ENCODE measurements around the gene STARD4.

STARD4 gene

DNA sequence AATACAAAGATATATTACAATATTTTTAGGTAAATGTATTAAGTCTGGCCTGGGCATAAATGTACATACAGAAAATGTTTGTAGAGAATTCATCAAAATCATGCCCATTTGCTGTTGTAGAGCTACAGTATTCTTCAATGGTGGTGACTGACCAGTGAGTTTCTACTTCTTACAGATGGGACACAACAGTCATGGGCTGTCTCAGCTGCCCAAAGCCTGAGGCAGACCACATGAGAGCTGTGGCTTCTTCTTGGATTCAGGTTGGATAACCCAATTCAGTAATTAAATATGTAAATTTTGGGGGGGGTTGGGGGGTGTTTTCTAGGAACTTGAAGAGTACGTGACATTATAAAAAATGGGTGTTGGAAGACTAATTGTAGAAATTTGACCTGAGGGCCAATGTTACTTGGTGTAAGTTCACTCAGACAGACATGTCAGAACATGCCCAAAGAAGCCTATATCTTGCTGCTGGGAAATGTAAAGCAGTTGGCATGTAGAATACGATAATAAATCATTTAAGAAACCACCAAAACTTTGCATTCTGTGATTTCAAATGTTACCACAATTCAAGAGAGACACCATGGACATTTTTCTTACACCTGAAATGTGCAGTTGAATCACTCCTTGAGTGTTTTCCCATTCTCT lies 17.9 kb downstream of the STARD4 start:
- no peak for DNase-seq (ENCODE audit: low read depth)
- TF ChIP-seq, protein P1, sequence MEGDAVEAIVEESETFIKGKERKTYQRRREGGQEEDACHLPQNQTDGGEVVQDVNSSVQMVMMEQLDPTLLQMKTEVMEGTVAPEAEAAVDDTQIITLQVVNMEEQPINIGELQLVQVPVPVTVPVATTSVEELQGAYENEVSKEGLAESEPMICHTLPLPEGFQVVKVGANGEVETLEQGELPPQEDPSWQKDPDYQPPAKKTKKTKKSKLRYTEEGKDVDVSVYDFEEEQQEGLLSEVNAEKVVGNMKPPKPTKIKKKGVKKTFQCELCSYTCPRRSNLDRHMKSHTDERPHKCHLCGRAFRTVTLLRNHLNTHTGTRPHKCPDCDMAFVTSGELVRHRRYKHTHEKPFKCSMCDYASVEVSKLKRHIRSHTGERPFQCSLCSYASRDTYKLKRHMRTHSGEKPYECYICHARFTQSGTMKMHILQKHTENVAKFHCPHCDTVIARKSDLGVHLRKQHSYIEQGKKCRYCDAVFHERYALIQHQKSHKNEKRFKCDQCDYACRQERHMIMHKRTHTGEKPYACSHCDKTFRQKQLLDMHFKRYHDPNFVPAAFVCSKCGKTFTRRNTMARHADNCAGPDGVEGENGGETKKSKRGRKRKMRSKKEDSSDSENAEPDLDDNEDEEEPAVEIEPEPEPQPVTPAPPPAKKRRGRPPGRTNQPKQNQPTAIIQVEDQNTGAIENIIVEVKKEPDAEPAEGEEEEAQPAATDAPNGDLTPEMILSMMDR (conservative IDR thresholded peaks at IDR 0.05; ENCODE audit: low read length) = no peak
- no peak overlapping the region for H3K4me3 ChIP-seq (ENCODE audit: low read length)

DNA sequence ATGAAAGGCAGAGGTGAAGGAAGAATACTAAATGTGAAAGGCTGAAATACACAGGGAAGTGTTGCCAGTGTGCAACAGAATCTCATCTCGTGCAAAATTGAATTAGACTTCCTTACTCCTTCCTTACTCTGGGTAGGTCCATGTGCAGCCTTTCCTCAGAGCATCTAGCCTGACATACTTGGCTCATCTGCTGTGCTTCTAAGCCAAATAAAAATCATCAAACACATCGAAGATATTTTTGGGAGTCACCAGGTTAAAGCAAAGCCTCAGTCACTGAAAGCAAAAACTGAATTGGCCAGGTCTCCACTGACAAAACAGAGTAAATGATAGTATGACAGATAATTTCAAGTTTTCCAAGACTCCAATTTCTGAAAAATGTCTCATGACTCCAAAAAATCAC lies 19.3 kb downstream of the STARD4 start:
- no peak overlapping the region for H3K4me3 ChIP-seq (ENCODE audit: low read length)
- DNase-seq (ENCODE audit: low read depth) = no peak
- TF ChIP-seq, protein P1 (conservative IDR thresholded peaks at IDR 0.05; ENCODE audit: low read length) = no peak

DNA sequence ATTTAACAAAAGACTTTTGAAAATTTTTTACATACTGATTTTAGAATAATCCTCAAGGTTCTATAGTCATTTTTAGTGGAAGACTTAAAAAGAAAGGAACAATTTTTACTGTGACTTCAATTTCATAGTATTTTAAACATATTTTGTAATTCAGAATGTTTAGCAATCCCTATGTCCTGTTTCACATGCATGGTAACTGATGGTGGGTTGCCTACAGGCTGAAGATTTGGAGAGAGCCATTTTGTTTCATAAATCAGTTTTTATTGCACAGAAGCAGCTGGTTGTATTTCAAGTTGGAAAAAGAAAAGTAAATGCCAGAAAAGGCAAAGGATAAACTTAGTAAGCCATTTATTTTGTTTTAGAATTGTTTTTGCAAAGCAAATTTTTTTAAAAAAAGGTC lies 24.0 kb downstream of the STARD4 start:
- TF ChIP-seq, protein P1 (conservative IDR thresholded peaks at IDR 0.05; ENCODE audit: low read length) = no peak
- no peak for DNase-seq (ENCODE audit: low read depth)
- H3K4me3 ChIP-seq (ENCODE audit: low read length) = no peak overlapping the region

DNA sequence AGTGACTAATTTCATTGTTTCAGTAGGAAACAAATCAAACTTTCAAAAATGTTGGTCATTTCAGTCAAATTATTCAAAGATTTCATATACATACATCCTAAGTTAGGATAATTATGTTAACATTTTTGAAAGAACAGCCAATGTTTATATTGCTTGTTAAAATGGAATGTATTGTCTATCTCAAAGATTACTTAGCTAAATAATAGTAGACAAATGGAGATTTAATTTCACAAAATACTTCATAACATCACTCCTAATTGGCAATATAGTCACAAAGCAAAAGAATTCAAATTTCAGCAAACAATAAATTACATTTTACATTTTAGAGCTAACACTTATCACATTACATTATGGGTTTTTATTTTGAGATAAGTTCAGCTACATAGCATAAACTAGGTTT lies 25.4 kb downstream of the STARD4 start:
- no peak for DNase-seq (ENCODE audit: low read depth)
- no peak overlapping the region for H3K4me3 ChIP-seq (ENCODE audit: low read length)
- TF ChIP-seq, protein P1 (conservative IDR thresholded peaks at IDR 0.05; ENCODE audit: low read length) = no peak

DNA sequence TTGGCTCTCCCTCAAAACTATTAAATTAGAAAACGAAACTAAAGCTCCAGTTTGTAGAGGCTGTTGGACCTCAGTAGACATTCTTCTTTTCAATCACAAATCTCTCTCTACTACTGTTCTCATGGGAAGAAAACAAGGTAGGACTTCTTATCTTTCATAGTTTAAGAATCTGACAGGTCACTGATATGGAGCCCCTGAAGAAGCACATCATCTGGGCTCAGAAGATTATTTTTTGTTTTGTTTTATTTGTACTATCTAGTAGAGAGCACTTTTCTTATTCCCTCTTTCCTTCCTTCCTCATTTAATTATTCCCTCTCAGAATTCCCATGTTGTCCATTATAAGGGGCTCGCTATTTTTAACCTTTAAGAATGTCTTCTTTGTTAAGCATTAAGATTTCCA lies 26.3 kb downstream of the STARD4 start:
- no peak overlapping the region for H3K4me3 ChIP-seq (ENCODE audit: low read length)
- DNase-seq (ENCODE audit: low read depth) = no peak
- TF ChIP-seq, protein P1 (conservative IDR thresholded peaks at IDR 0.05; ENCODE audit: low read length) = no peak

DNA sequence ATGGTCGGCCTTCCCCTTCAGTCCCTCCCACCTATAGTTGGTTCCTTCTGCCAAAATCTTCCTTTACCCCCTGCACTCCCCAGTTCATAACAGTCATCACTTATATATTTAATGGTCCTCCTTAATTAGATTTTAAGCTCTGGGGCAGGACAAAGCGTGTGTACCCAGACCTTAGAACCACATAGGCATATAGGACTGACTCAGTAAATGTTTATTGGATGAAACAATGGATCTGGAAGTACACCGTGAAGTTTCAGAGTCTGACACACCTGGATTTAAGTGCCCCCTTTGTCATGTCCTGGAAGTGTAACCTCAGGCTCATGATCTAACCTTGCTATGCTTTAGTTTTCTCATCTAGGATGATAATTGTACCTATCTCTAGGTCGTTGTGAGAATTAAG lies 32.0 kb downstream of the STARD4 start:
- DNase-seq (ENCODE audit: low read depth) = no peak
- TF ChIP-seq, protein P1 (conservative IDR thresholded peaks at IDR 0.05; ENCODE audit: low read length) = no peak
- no peak overlapping the region for H3K4me3 ChIP-seq (ENCODE audit: low read length)

DNA sequence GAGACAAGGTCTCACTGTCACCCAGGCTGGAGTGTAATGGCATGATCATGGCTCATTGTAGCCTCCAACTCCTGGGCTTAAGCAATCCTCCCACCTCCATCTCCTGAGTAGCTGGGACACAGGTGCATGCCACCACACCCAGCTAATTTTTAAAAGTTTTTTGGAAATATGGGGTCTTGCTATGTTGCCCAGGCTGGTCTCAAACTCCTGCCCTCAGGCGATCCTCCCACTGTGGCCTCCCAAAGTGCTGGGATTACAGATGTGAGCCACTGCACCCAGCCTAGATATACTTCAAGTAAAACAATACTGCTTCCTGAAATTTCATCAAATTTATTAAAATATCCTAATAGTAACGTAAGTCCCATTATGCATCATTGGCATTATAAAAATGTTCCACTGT lies 33.4 kb downstream of the STARD4 start:
- TF ChIP-seq, protein P1 (conservative IDR thresholded peaks at IDR 0.05; ENCODE audit: low read length) = no peak
- DNase-seq (ENCODE audit: low read depth) = no peak
- no peak overlapping the region for H3K4me3 ChIP-seq (ENCODE audit: low read length)

Measured in AG10803 (cell line).